ENCODE measurements around the gene COA8. TPM values are rescaled to one million over a fixed set of nuclear protein-coding genes. Genes with fewer than 3 reads are reported as not detected.

Gene COA8
- total and polyA plus RNA-seq, 2 of the 13 experiments (the other 11 are each of a cell fraction or from before 2014, with no cell fraction given) = 10.9 to 25.1 TPM

GRCh38 chr14:103528587-103529382 lies 34.0 kb upstream of the COA8 start, which contains the start of gene TRMT61A (continued):
- TF ChIP-seq ZNF687 (CRISPR knock-in tag; IDR thresholded peaks at IDR 0.05) (peak; percentile 88), RCOR2 (CRISPR knock-in tag; IDR thresholded peaks at IDR 0.05) (no peak), ZBTB1 (CRISPR knock-in tag; IDR thresholded peaks at IDR 0.05; ENCODE audit: borderline replicate concordance) (no peak), ZNF749 (CRISPR knock-in tag; IDR thresholded peaks at IDR 0.05; ENCODE audit: borderline replicate concordance) (no peak), PRMT3 (CRISPR knock-in tag; IDR thresholded peaks at IDR 0.05; ENCODE audit: borderline replicate concordance, low read depth) (no peak), ZC3H4 (CRISPR knock-in tag; IDR thresholded peaks at IDR 0.05; ENCODE audit: borderline replicate concordance) (no peak), ZBTB7A (CRISPR knock-in tag; IDR thresholded peaks at IDR 0.05) (peak; percentile 28; the same call in 1 of the 2 replicates), RAD51 (IDR thresholded peaks at IDR 0.05; ENCODE audit: borderline replicate concordance) (no peak), NBN (conservative IDR thresholded peaks at IDR 0.05) (no peak), ZNF691 (CRISPR knock-in tag; IDR thresholded peaks at IDR 0.05; ENCODE audit: borderline replicate concordance, low read depth) (no peak), KDM2A (CRISPR knock-in tag; IDR thresholded peaks at IDR 0.05; ENCODE audit: borderline replicate concordance, low read depth) (peak; percentile 63), MATR3 (CRISPR knock-in tag; IDR thresholded peaks at IDR 0.05) (no peak), ATF7-NPFF (CRISPR knock-in tag; IDR thresholded peaks at IDR 0.05; ENCODE audit: low read depth) (peak; percentile 62; the same call in 1 of the 2 replicates), SPEN (CRISPR knock-in tag; IDR thresholded peaks at IDR 0.05; ENCODE audit: low read depth) (peak; percentile 15; the same call in 1 of the 2 replicates), THAP11 (CRISPR knock-in tag; IDR thresholded peaks at IDR 0.05) (peak; percentile 79), SOX6 (IDR thresholded peaks at IDR 0.05) (no peak), SOX6 (CRISPR knock-in tag; IDR thresholded peaks at IDR 0.05) (no peak)
- TF ChIP-seq, protein P1, sequence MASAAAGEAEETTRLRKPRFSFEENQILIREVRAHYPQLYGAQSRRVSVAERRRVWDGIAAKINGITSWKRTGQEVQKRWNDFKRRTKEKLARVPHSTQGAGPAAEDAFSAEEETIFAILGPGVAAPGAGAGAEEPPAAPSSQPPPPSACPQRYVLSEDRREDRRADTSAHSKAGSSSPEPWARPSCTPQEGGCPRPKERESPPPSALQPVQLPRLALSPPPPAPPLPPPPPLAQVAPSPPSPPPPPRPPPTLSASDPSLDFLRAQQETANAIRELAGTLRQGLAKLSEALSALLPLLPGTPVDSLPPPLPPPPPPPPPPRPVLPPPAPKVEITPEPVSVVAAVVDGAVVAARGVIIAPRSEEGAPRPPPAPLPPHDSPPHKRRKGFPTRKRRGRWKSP (CRISPR knock-in tag; IDR thresholded peaks at IDR 0.05) = 0 out of 2 replicates have a peak, but pooled peaks have one; percentile 55
- TF ChIP-seq, protein P2, sequence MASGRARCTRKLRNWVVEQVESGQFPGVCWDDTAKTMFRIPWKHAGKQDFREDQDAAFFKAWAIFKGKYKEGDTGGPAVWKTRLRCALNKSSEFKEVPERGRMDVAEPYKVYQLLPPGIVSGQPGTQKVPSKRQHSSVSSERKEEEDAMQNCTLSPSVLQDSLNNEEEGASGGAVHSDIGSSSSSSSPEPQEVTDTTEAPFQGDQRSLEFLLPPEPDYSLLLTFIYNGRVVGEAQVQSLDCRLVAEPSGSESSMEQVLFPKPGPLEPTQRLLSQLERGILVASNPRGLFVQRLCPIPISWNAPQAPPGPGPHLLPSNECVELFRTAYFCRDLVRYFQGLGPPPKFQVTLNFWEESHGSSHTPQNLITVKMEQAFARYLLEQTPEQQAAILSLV (CRISPR knock-in tag; IDR thresholded peaks at IDR 0.05; ENCODE audit: borderline replicate concordance) = no peak
- TF ChIP-seq, protein P3, sequence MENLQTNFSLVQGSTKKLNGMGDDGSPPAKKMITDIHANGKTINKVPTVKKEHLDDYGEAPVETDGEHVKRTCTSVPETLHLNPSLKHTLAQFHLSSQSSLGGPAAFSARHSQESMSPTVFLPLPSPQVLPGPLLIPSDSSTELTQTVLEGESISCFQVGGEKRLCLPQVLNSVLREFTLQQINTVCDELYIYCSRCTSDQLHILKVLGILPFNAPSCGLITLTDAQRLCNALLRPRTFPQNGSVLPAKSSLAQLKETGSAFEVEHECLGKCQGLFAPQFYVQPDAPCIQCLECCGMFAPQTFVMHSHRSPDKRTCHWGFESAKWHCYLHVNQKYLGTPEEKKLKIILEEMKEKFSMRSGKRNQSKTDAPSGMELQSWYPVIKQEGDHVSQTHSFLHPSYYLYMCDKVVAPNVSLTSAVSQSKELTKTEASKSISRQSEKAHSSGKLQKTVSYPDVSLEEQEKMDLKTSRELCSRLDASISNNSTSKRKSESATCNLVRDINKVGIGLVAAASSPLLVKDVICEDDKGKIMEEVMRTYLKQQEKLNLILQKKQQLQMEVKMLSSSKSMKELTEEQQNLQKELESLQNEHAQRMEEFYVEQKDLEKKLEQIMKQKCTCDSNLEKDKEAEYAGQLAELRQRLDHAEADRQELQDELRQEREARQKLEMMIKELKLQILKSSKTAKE (CRISPR knock-in tag; IDR thresholded peaks at IDR 0.05; ENCODE audit: borderline replicate concordance) = 0 out of 2 replicates have a peak, but pooled peaks have one; percentile 6

All from HepG2 (cell line).